ENCODE data around the gene MYCBP2.
"Not testable (repeated sequence)": the region's sequence is repeated elsewhere in the genome, so short reads cannot be mapped to it uniquely, and the experiment has no call there.

MYCBP2 gene

DNA sequence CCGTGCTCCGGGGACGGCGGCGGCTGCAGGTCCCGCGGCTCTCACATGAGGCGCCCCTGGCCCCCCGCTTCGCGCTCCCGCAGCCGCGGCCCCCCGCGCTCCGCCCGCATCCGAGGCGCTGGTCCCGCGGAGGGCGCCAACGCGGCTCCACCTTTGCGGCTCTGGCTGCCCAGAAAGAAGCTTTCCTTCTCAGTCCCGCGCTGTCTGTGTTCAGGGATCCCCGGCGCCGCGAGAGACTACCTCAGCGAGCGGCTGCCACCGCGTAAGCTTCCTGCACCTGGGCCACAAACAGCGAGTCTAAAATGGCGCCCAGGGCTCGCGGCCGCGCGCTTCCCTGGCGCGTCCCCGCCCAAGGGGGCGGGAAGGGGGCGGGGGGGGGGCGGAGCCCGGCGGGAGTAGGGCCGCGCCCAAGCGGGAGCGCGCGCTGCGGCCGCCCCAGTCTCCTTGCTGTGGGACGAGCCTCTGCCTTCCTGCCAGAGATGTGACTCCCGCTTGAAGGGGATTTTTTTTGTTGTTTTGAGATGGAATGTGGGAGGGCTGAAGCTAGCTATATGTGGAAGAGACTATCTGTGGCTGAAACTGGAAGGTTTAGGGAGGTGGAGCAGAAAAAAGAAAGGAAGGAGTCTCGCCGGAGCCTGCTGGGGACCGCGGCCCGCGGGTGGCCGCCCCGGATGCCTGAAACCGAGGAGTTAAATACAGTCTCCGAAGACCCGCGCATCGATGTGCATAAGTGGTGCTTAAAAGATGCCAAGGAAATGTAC lies 299.9 kb downstream of the MYCBP2 start, which contains the start of gene FBXL3:
Gene FBXL3 (minus strand): TSS at position 299 of the 761 bp plus-strand sequence. CDS start 5,299 bp downstream, outside the sequence.
- DNase-seq = peak; percentile 94

DNA sequence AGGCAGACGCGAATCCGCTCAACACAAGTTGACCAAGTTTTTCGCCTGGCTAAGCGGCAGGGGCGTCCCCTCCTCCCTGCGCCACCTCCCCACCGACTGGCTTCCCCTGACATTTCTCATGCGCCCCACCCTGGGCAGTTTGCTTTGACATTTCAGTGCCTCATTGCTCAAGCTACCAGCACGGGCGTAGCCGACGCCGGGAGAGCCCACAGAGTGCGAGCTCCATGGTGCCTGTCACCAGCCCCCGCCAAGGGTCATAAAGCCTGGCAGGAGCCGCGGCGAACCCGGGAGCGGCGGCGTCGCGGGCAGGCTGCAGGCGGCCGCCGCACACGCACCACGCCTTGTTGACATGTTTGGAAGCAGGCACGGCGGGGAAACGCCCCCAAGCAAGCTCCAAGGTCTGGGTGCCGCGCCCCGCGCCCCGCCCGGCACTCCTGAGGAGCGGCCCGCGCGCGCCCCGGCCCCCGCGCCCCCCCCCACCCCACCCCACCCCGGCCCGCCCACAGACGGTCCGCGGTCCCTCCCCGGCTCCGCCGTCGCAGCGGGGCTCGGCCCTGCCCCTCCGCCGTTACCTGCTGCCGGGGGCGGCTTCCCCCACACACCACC lies 300.5 kb downstream of the MYCBP2 start:
- peak; percentile 71 for DNase-seq

DNA sequence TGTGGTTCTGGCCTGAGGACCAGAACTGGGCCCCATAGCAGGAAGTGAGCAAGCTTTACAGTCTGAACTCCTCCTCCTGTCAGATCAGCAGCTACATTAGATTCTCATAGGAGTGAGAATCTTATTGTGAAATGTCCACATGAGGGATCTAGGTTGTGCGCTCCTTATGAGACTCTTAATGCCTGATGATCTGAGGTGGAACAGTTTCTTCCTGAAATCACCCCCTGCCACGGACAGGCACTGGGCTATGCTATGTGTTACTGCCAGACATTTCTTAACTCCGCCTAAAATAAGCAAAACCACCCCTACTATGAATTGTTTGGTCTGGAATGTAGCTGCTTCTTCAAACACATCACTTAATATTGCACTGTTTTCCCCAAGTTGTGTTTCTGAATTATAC lies 304.6 kb downstream of the MYCBP2 start:
- DNase-seq = peak; percentile 47

DNA sequence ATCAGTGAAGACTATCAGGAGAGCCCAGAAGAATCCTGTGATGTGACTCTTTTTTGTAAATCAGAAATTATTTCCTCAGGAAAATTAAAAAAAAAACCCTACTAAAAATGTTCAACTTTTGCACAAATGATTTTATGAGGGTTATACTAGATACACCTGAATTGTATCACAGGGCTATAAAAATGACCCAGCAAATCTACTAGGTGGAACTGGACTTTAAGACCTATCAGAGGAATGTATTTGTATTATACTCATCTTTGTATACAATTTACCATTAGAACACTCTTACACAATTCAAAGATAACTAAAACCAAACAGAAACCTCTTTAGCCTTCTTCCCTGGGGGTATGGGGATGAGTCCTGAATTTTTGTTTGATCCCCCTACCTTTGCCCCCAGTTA lies 307.1 kb downstream of the MYCBP2 start:
- DNase-seq = no peak

DNA sequence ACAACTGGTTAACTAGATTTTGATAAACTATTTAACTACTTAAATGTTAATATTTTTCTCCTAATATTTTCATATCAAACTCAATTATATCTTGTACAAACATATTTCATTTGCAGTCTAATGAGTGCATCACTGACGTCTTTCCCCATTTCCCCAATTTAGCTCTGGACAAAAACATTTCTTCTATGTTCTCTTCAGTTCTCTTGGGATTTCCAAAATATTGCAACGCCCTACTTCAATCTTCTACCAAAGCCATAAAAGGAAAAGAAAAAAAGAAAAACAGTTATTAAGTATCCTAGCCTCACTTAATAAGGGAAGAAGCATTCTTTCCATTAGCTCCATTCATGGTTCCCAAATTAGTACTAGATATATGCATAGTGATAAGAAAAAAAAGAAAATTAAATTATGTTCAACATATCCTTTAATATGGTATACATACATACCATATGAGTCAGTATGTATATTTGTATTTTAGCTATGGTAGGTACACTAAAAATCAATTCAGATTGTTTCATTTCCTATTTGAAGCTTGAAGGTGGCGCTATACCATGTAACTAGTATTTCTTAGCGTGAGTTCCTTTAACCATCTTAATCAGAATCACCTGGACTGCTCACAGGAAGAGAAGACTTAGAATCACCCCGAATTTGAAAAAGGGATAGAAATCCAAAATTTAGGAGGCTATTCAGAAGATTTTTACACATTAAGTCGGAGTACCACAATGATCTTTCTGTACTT lies 309.8 kb downstream of the MYCBP2 start:
- DNase-seq = no peak

DNA sequence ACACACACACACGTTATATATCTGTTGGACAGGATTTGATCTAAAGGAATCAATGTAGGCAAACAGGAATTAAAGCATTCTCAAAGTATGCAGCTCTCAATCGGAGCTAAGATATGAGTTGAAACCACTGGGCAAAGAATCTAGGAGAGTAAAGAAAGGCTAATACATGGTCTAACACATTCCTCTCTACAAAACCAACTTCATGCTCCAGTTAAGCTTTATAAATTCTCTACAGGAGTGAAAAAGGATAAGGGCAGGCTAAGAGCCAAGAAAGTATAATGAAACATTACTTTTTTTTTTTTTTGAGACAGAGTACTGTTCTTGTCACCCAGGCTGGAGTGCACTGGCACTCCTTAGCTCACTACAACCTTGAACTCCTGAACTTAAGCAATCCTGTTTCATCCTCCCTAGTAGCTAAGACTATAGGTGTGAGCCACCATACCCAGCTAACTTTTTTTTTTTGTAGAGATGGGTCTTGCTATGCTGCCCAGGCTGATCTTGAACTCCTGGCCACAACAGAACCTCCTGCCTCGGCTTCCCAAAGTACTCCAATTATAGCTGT lies 310.6 kb downstream of the MYCBP2 start:
- no peak for DNase-seq

DNA sequence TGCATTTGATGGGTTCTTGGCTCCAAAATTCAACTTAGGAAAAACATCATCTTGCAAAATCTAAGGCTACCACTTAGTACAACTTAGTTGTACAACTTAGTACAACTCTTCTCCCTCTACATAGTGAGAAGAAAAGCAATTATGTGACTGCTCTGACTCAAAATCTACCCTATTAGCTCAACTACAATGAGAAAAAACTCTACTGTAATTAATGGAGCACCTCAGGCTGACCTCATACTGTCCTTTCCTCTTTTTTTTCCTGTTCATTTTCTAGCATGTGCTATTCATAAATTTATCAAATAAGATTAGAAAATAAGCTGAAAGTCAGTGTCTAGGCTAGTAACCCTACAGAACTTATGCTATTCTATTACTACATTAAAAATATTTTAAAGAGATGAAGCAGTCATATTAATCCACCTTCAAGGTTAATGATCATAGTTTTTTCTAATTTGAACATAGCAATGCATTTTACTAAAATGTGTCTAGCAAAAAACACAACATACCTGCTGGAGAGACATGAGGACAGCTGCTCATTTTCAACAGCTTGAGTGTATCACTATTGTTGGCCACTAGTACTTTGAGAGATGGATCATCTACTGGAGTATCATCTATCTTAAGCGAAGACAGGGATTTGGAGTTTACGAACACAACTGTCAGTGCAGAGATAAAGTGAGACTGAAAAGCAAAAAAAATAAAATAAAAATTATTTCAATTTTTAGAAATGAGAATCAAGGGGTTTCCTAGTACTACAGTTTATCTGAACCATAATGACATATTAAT lies 311.8 kb downstream of the MYCBP2 start:
- DNase-seq = no peak

DNA sequence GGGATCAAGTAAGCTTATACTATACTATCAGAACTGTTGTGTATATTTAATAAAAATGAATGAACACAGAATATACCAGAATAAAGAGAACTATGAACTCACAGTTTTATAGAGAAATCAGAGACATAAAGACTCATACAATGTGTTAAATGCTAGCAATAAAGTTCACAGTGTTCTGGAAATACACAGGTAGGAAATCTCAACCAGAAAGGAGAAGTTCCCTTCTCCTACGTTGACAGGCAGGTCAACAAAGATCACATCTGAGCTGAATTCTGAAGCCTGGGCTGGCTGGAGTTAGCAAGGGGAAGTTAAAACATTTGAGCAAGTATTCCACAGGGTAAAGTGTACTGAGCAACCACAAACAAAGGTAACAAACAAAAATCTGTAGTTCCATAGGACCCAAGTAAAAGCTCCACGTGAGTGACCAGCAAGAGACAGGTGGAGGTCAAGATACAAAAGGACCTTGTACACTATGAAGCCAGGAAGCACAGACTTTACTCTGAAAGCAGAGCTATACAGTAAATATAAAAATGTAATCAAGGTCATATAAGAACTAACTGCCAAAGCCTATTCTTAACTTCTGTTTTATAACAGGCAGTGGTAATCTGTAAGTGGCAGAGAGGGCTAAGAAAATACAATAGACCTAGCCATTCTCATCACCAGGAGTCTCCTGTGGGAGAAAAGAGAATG lies 312.9 kb downstream of the MYCBP2 start:
- no peak for DNase-seq

DNA sequence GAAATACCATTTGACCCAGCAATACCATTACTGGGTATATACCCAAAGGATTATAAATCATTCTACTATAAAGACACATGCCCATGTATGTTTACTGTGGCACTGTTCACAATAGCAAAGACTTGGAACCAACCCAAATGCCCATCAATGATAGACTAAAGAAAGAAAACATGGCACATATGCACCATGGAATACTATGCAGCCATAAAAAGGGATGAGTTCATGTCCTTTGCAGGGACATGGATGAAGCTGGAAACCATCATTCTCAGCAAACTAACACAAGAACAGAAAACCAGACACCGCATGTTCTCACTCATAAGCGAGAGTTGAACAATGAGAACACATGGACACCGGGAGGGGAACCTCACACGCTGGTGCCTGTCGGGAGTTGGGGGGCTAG lies 317.2 kb downstream of the MYCBP2 start:
- not testable (repeated sequence) for DNase-seq

DNA sequence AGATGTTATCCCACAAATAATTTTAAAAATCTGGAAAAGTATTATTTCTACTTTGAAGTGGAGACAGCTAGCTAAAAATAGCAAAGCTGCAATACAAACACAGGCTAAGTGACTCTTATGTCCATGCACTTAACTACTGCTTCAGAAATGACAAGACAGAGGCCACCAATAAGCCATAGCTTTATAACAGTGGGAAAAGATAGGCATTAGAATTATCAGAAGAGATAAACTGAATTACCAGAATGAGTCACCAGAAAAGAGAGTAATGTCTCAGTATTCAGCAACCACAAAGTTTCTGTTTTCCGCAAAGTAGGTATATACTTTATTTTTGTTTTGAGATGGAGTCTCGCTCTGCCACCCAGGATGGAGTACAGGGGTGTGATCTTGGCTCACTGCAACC lies 317.9 kb downstream of the MYCBP2 start:
- no peak for DNase-seq

DNA sequence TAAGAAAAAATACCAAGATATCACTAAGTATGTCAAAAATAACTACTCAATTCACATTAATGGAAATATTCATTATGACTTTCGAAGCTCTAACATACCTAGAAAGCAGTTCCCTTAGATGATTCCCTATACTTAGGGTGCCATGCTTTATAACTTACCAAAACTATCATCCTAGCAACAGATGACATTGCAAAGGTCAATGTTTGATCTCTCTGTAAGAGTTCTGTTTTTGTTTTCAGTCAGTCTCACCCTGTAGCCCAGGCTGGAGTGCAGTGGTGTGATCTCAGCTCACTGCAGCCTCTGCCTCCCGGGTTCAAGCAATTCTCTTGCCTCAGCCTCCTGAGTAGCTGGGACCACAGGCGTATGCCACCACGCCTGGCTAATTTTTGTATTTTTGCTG lies 318.6 kb downstream of the MYCBP2 start:
- not testable (repeated sequence) for DNase-seq

DNA sequence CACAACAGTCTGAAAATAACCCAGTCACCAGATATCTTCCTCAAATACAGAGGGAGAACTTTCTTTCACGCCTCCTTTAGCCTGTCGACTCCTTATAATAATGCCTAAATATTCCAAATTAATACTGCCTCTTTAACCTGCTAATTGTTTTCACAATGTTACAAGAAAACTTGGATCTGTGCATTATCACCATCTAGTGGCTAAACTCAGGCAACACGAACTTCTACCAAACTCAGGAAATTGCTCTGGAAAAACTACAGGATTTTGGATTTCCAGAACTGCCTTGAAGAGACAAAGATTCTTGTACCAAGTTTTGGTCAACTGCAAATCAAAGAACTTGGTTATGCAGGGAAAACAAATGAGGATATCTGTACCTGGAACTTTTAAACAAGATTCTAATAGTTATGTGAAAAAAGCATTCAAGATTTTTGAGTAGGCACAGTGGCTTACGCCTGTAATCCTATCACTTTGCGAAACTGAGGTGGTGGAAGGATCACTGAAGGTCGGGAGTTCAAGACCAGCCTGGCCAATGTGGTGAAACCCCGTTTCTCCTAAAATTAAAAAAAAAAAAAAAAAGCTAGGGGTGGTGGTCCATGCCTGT lies 324.2 kb downstream of the MYCBP2 start:
- DNase-seq = peak; percentile 47

DNA sequence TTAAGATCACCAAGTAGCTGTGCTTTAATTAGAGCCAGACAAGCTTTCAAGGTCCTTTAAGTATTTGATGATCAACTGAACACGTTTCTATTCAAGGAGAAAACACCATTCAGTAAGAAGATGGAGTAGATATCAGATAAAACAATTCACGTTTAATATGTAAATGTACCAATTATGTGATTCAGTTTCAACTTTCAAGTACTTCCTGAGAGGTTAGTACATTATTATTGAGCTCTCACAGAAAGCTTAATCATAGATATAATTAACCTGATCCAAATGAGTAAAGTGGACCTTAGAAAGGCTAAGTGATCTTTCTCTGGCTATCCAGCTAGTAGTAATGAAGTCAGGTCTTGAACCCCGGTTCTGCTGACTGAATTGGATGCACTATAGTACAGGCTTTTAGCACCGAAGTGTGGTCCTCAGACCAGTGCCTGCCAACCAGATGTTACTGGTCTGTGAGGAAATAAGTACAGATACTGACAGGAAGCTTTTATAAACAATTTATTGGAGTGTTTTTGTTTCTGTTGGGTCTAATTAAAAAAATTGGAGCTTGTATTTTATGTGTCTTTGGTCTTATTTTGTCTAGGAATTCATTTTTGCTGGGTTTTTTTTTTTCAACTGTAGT lies 324.8 kb downstream of the MYCBP2 start:
- DNase-seq = no peak

DNA sequence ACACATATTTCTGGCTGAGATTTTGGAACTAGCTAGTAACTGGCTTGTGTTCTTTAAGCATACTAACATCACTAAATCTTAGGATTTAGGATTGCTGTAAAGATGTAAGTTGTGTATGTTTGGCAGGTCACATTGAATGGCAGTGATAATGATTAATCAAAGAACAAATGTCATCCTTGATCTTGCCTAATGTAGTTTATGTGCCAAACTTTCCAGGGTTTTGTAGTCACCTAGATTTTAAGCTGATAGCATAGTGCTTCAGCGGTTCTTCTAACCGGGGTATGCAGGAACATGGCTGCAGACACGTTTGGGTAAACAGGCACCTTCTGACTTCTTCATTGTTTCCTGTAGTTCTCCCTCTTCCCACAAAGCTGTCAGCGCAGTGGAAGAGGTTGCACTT lies 325.4 kb downstream of the MYCBP2 start:
- DNase-seq = no peak

DNA sequence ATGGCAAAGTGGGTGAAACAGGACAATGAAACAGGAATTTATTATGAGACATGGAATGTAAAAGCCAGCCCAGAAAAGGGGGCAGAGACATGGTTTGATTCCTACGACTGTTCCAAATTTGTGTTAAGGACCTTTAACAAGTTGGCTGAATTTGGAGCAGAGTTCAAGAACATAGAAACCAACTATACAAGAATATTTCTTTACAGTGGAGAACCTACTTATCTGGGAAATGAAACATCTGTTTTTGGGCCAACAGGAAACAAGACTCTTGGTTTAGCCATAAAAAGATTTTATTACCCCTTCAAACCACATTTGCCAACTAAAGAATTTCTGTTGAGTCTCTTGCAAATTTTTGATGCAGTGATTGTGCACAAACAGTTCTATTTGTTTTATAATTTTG lies 326.4 kb downstream of the MYCBP2 start:
- DNase-seq = peak; percentile 19
